PC-9 (cell line): ENCODE results near the gene PPIL4.

Source experiments
- EZH2 ChIP-seq: fragments of 200-600 bp; sonication (generic); IDR thresholded peaks from 2 replicates; pipeline ENCODE4 v1.8.0; 2017; ENCODE audit warnings: antibody characterized with exemption, low read depth
- TF ChIP-seq, protein P1 (sequence below): fragments of 200-600 bp; sonication (generic); conservative IDR thresholded peaks from 2 replicates; pipeline ENCODE4 v1.6.1; 2017; ENCODE audit warnings: mixed run types, antibody characterized with exemption, mild to moderate bottlenecking, moderate library complexity

GRCh38 chr6:149471801-149472200 is 74.0 kb downstream of the PPIL4 start:
- TF ChIP-seq, protein P1, sequence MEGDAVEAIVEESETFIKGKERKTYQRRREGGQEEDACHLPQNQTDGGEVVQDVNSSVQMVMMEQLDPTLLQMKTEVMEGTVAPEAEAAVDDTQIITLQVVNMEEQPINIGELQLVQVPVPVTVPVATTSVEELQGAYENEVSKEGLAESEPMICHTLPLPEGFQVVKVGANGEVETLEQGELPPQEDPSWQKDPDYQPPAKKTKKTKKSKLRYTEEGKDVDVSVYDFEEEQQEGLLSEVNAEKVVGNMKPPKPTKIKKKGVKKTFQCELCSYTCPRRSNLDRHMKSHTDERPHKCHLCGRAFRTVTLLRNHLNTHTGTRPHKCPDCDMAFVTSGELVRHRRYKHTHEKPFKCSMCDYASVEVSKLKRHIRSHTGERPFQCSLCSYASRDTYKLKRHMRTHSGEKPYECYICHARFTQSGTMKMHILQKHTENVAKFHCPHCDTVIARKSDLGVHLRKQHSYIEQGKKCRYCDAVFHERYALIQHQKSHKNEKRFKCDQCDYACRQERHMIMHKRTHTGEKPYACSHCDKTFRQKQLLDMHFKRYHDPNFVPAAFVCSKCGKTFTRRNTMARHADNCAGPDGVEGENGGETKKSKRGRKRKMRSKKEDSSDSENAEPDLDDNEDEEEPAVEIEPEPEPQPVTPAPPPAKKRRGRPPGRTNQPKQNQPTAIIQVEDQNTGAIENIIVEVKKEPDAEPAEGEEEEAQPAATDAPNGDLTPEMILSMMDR, result no peak
- TF ChIP-seq EZH2, result no peak
